Adrenal gland (tissue), 12 donors: Measurements from ENCODE around the gene GRM8. TPM values are rescaled to one million over a fixed set of nuclear protein-coding genes. Genes with fewer than 3 reads are reported as not detected.

Experiments
- DNase-seq, 7 donors: peaks; one replicate each; pipeline ENCODE4 v3.0.0-alpha.2; 2019 to 2020
- H3K27ac ChIP-seq, 5 donors: fragments of 200-600 bp; sonication (generic) in 4 of 5; 1 replicate in 3 of 5; 2 replicates in 2 of 5; pipeline versions ENCODE4 v1.5.1 to v1.8.0; 2016 to 2020; ENCODE audit warnings: mild to moderate bottlenecking in 1 of 5
- H3K27me3 ChIP-seq: fragments of 200-600 bp; 2 replicates; pipeline ENCODE4 v1.8.0; 2021
- H3K36me3 ChIP-seq, 2 donors: fragments of 200-600 bp; replicated peaks in 1 of 2; 1 replicate in 1 of 2; 2 replicates in 1 of 2; pipeline versions ENCODE4 v1.5.1 to v1.8.0; 2018 to 2022
- H3K4me1 ChIP-seq, 2 donors: fragments of 200-600 bp; replicated peaks in 1 of 2; 1 replicate in 1 of 2; 2 replicates in 1 of 2; pipeline versions ENCODE4 v1.5.1 to v1.8.0; 2018 to 2021
- H3K4me3 ChIP-seq, 4 donors: fragments of 200-600 bp; sonication (generic) in 3 of 4; one replicate each; pipeline ENCODE4 v1.5.1; 2016 to 2018
- H3K9me3 ChIP-seq, 3 donors: fragments of 200-600 bp; sonication (generic) in 1 of 3; replicated peaks in 1 of 3; 1 replicate in 2 of 3; 2 replicates in 1 of 3; pipeline versions ENCODE4 v1.5.1 to v1.8.0; 2016 to 2021
- POLR2A ChIP-seq, 2 donors: fragments of 450-650 bp; IDR thresholded peaks; one replicate each; pipeline ENCODE4 v1.6.1; 2017; ENCODE audit warnings: antibody characterized with exemption in 2 of 2, mild to moderate bottlenecking in 2 of 2, moderate library complexity in 1 of 2
- WGBS, 4 donors: extraction: QIAGEN DNeasy Blood & Tissue Kit in 2 of 4; methylation state at CpG; one replicate each; pipeline versions ENCODE4 v1.1.5 to v1.1.7; 2013 to 2017; 5-methylcytosine and 5-hydroxymethylcytosine counted together
- intact Hi-C, 2 donors: fragments of 100-400 bp; cut with DNase I; formaldehyde crosslinking; loops; one replicate each; pipeline versions ENCODE4 v1.14.1 to v1.15.0; 2022 to 2023
- polyA plus RNA-seq, 3 donors: library from polyadenylated mRNA; stranded (reverse); fragments of 200-250 nt in 2 of 3; fragments of 350-450 nt in 1 of 3; fragmentation: Illumina TruSeq in 1 of 3; extraction: RNeasy Lipid Tissue Mini Kit (QIAGEN cat#74804) in 1 of 3; gene quantifications; one replicate each; pipeline ENCODE4 v1.2.3, GENCODE V29; 2013 to 2014
- total RNA-seq, 9 donors: library from RNA; depleted of rRNA in 4 of 9; stranded (reverse); fragments of >200 nt in 4 of 9; fragments of 120-200 nt in 1 of 9; fragmentation: NEBNext Ultra II Directional in 1 of 9; extraction: Animal tissue kit (Norgen Biotek cat#: 25700) in 1 of 9; gene quantifications; one replicate each; pipeline versions ENCODE4 v1.1.0 to v1.2.4, GENCODE V29; 2013 to 2023
- TF ChIP-seq, protein P1 (sequence below), 6 experiments: fragments of 450-650 bp in 4 of 6; fragments of 200-600 bp in 2 of 6; sonication (generic) in 1 of 6; IDR thresholded peaks; 1 replicate in 5 of 6; 2 replicates in 1 of 6; pipeline versions ENCODE4 v1.5.1 to v1.8.0; 2016 to 2021; ENCODE audit warnings: antibody characterized with exemption in 6 of 6, mild to moderate bottlenecking in 2 of 6, moderate library complexity in 1 of 6
- donor health status: healthy with polysubstance abuse.
- donor health status: Bipolar disorder and iron deficiency.
- donor health status: DM: yes; HTN: yes; CAD: no.
- donor health status: DM: no; HTN: no; CAD: no.
- donor health status: DM: no; HTN: no; CAD: no.
- donor health status: DM: yes; HTN: yes; CAD: no.

Gene GRM8
- total and polyA plus RNA-seq, 12 donors: 0.10 to 2.5 (median 0.92) TPM; not detected in 5

DNA sequence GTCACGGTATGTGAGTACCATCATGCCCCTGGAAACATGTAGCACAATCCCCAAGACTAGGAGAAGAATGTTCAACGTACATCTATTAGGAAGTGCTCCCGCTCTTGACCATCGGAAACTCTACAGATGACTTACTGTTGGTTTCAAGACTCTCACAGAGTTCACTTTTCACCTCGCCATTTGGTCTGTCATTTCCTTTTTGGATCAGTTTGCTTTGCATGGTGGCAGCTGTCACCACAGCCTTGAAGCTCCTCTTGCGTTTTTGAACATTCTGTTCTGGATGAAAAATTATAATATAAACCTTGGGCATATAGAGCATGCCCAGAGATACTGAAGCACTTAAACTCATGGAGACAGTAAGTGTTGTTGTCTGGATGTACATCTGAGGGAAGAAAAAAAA lies 806.8 kb downstream of the GRM8 start:
- Histone ChIP-seq H3K4me3 (no peak overlapping the region), H3K27ac (no peak overlapping the region), H3K27me3 (no peaks in the 10 kb centered on the region), H3K36me3 (no peaks in the 10 kb centered on the region), H3K4me1 (no peaks in the 10 kb centered on the region), H3K9me3 (no peaks in the 10 kb centered on the region)
- no peak for DNase-seq
- intact Hi-C loops: no loop called here
- TF ChIP-seq, protein P1, sequence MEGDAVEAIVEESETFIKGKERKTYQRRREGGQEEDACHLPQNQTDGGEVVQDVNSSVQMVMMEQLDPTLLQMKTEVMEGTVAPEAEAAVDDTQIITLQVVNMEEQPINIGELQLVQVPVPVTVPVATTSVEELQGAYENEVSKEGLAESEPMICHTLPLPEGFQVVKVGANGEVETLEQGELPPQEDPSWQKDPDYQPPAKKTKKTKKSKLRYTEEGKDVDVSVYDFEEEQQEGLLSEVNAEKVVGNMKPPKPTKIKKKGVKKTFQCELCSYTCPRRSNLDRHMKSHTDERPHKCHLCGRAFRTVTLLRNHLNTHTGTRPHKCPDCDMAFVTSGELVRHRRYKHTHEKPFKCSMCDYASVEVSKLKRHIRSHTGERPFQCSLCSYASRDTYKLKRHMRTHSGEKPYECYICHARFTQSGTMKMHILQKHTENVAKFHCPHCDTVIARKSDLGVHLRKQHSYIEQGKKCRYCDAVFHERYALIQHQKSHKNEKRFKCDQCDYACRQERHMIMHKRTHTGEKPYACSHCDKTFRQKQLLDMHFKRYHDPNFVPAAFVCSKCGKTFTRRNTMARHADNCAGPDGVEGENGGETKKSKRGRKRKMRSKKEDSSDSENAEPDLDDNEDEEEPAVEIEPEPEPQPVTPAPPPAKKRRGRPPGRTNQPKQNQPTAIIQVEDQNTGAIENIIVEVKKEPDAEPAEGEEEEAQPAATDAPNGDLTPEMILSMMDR (IDR thresholded peaks at IDR 0.05): no peak
- TF ChIP-seq POLR2A (IDR thresholded peaks at IDR 0.05): no peak
- WGBS, 4 donors: 74 to 80% (median 79%) methylated on average over 6 of the region's 6 CpGs

DNA sequence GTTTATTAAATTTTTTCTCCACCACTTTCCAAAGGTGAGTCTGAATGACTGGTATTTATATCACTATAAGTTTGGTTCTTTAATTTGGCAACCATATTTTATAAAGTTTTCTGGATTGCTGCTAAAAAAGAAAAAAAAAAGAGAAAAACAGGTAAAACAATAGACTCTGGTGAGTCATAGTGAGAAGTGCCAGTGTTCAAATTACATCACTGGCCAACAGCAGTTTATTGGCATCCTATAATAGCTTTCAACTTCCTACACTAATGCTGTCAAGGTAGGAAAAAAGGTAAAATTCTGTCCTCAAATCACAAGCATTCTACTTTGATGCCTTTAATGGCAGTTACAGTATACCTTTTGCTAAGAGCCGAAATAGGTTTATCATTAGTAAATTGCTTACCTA lies 808.8 kb downstream of the GRM8 start:
- DNase-seq: no peak
- H3K9me3 ChIP-seq: no peaks in the 10 kb centered on the region
- intact Hi-C loops: no loop called here
- 85 to 95% (median 92%) methylated on average over 1 of the region's 1 CpG for WGBS, 4 donors
- no peak overlapping the region for H3K27ac ChIP-seq
- no peaks in the 10 kb centered on the region for H3K36me3 ChIP-seq
- H3K27me3 ChIP-seq: no peaks in the 10 kb centered on the region
- H3K4me3 ChIP-seq: no peak overlapping the region
- TF ChIP-seq, protein P1 (IDR thresholded peaks at IDR 0.05): no peak
- TF ChIP-seq POLR2A (IDR thresholded peaks at IDR 0.05): no peak
- no peaks in the 10 kb centered on the region for H3K4me1 ChIP-seq

DNA sequence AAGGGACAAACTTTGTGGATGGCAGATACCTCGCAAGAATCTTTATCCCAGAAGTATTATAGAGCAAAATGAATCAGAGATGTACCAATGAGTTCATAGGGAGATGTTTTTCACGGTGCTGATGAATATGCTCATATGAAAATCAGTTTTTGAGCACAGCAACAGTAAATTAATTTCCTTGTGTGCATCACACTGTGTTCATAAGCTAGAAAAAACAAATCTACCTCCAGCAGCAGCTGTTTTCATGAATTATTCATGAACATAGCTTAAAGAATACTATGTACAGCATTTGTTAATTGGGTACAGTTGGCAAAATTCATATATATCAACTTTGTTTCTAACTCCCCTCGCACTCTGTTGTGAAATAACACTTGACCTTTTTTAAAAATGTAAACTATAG lies 809.8 kb downstream of the GRM8 start:
- no peaks in the 10 kb centered on the region for H3K9me3 ChIP-seq
- H3K4me3 ChIP-seq: no peak overlapping the region
- H3K27me3 ChIP-seq: no peaks in the 10 kb centered on the region
- TF ChIP-seq, protein P1 (IDR thresholded peaks at IDR 0.05): no peak
- TF ChIP-seq POLR2A (IDR thresholded peaks at IDR 0.05): no peak
- H3K36me3 ChIP-seq: no peaks in the 10 kb centered on the region
- intact Hi-C loops: no loop called here
- WGBS, 4 donors: 75 to 84% (median 81%) methylated on average over 3 of the region's 3 CpGs
- H3K27ac ChIP-seq: no peak overlapping the region
- DNase-seq: no peak
- H3K4me1 ChIP-seq: no peaks in the 10 kb centered on the region

DNA sequence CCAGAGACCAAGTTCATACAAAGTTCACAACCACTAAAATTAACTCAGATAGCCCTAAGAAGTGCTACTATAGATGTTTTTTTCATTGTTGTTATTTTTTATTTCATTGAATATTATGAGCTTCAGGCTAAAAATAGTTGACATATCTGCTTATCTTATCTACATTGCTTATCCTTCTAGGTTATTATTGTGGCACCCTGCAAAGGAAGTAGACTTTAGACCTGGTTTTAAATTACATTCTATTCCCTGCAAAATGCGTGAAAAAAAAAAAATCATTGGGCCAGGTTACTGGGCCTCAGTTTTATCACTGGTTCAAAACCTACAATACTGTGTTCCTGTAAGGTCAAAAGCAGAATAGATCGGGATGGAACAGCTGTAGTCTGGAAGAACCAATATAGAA lies 811.0 kb downstream of the GRM8 start:
- H3K27ac ChIP-seq: no peak overlapping the region
- no peak for DNase-seq
- intact Hi-C loops: no loop called here
- H3K27me3 ChIP-seq: no peaks in the 10 kb centered on the region
- no peak overlapping the region for H3K4me3 ChIP-seq
- TF ChIP-seq, protein P1 (IDR thresholded peaks at IDR 0.05): no peak
- no peak for TF ChIP-seq POLR2A (IDR thresholded peaks at IDR 0.05)
- H3K9me3 ChIP-seq: no peaks in the 10 kb centered on the region
- H3K4me1 ChIP-seq: no peaks in the 10 kb centered on the region
- WGBS, 4 donors: 53 to 64% (median 59%) methylated on average over 2 of the region's 2 CpGs
- H3K36me3 ChIP-seq: no peaks in the 10 kb centered on the region
